OCI-LY7 (cell line): Measurements from ENCODE around the gene TTLL10. TPM values are rescaled to one million over a fixed set of nuclear protein-coding genes. Genes with fewer than 3 reads are reported as not detected.

Experiments
- BruUV-seq: library from RNA; stranded (reverse); fragments of 400-500 nt; replicated peaks from 2 replicates; lab custom pipeline; 2021; lab: Mats Ljungman, UMichigan
- CTCF ChIA-PET: fragments of 300-600 bp; sonication (Branson Sonifier 250); formaldehyde crosslinking; loops from one replicate; lab custom pipeline; 2022; ENCODE audit warnings: antibody characterized with exemption; ENCODE audit not compliant: unreplicated experiment; lab: Charles Lee
- POLR2A ChIA-PET: fragments of 300-600 bp; sonication (Branson Sonifier 250); formaldehyde crosslinking; loops from one replicate; lab custom pipeline; 2022; ENCODE audit warnings: antibody characterized with exemption; lab: Charles Lee
- DNase-seq: peaks from one replicate; pipeline ENCODE4 v3.0.0-alpha.2; 2015; ENCODE audit warnings: low spot score
- H2AFZ ChIP-seq: fragments of 200-600 bp; sonication (generic), shearing (Covaris generic); 2 replicates; pipeline ENCODE4 v1.6.1; 2014; ENCODE audit warnings: mild to moderate bottlenecking, antibody characterized with exemption, low read length, moderate library complexity
- H3K27ac ChIP-seq: fragments of 200-600 bp; sonication (generic); 2 replicates; pipeline ENCODE4 v1.5.1; 2014; ENCODE audit warnings: mixed run types, low read depth, mild to moderate bottlenecking, moderate library complexity, low read length, inconsistent platforms; ENCODE audit not compliant: poor library complexity, severe bottlenecking
- H3K36me3 ChIP-seq: fragments of 200-600 bp; sonication (generic); 2 replicates; pipeline ENCODE4 v1.6.1; 2014; ENCODE audit warnings: mild to moderate bottlenecking, antibody characterized with exemption, low read length, moderate library complexity, mixed read lengths; ENCODE audit not compliant: insufficient read depth
- H3K4me1 ChIP-seq: fragments of 200-600 bp; sonication (generic); 2 replicates; pipeline ENCODE4 v1.5.1; 2014; ENCODE audit warnings: mild to moderate bottlenecking, low read length; ENCODE audit not compliant: insufficient read depth, poor library complexity, severe bottlenecking
- H3K4me2 ChIP-seq: fragments of 200-600 bp; sonication (generic); 2 replicates; pipeline ENCODE4 v1.6.1; 2014; ENCODE audit warnings: mild to moderate bottlenecking, low read length
- H3K4me3 ChIP-seq: fragments of 200-600 bp; sonication (generic); 2 replicates; pipeline ENCODE4 v1.5.1; 2014; ENCODE audit warnings: mild to moderate bottlenecking, low read depth, low read length; ENCODE audit not compliant: poor library complexity, severe bottlenecking
- H3K79me2 ChIP-seq: fragments of 200-600 bp; sonication (generic); 2 replicates; pipeline ENCODE4 v1.6.1; 2016; ENCODE audit warnings: low read depth, mild to moderate bottlenecking, low read length, moderate library complexity, mixed read lengths; ENCODE audit not compliant: insufficient read depth
- H3K9me2 ChIP-seq: fragments of 200-600 bp; sonication (generic); 2 replicates; pipeline ENCODE4 v1.6.1; 2016; ENCODE audit warnings: mild to moderate bottlenecking, low read length, mixed read lengths; ENCODE audit not compliant: insufficient read depth
- H3K9me3 ChIP-seq: fragments of 200-600 bp; sonication (generic); 2 replicates; pipeline ENCODE4 v1.6.1; 2014; ENCODE audit warnings: mild to moderate bottlenecking, mixed run types, low read length, mixed read lengths
- H4K20me1 ChIP-seq: fragments of 200-600 bp; sonication (generic); 2 replicates; pipeline ENCODE4 v1.6.1; 2014; ENCODE audit warnings: mild to moderate bottlenecking, antibody characterized with exemption, low read length, moderate library complexity, mixed read lengths; ENCODE audit not compliant: insufficient read depth
- EZH2phosphoT487 ChIP-seq: fragments of 200-600 bp; sonication (generic); IDR thresholded peaks from 2 replicates; pipeline ENCODE4 v1.6.1; 2018; ENCODE audit warnings: low read depth, borderline replicate concordance, mild to moderate bottlenecking, mixed run types, antibody characterized with exemption, low read length, moderate library complexity, mixed read lengths
- intact Hi-C: fragments of 100-400 bp; cut with micrococcal nuclease; formaldehyde crosslinking; loops from one replicate; pipeline ENCODE4 v1.10.0; 2022; ENCODE audit not compliant: unreplicated experiment
- total RNA-seq, 2 experiments: library from RNA; depleted of rRNA in 1 of 2; stranded (reverse); fragments of >200 nt in 1 of 2; shearing (Covaris generic) in 1 of 2; gene quantifications; 2 replicates each; pipeline ENCODE4 v1.2.3, GENCODE V29; 2014 to 2022
- TF ChIP-seq, protein P1 (sequence below): fragments of 200-600 bp; sonication (generic); conservative IDR thresholded peaks from 2 replicates; pipeline ENCODE4 v1.5.1; 2014; ENCODE audit warnings: mild to moderate bottlenecking, antibody characterized with exemption, low read length, moderate library complexity, mixed read lengths

The TTLL10 gene
- total RNA-seq, 2 experiments from 2014 or later: not detected

DNA sequence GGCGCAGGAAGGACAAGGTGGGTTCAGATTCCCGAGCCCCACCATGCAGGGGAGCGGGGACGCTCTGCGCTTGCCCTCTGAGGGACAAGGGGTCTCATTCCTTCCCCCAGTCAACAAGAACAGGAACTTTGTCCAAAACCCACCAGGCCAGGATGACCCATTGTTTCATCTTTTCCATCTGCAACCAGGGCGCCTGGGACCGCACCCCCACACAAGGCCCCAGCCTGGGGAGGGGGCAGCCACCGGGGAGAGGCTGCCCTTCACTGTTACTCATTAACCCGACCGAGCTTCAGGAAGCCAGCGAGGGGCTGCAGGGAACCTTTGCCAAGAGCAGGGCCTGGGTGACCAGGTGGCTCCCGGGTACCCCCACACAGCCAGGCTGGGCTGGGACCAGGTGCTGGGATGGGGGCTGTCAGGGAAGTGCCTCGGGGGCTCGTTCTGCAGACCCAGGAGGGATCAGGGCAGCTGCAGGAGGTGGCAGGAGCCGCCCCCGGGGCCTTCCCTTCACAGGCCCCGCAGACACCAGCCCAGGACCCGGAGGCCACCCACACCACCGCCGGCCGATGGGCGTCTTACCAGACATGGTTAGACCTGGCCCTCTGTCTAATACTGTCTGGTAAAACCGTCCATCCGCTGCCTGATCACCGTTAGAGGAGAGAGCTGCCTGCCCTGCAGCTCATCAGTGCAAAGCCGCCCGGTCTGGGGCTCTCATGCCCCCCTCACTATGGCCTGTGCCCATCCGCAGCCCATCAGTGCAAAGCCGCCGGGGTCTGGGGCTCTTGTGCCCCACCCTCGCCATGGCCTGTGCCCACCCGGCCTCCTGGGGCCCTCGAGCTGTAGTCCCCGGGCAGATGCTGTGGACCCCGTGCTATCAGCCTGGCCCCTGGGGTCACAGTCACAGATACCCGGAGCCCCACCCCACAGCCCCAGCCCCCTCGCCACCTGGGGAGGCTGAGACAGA lies 4.9 kb upstream of the TTLL10 start:
- TF ChIP-seq, protein P1, sequence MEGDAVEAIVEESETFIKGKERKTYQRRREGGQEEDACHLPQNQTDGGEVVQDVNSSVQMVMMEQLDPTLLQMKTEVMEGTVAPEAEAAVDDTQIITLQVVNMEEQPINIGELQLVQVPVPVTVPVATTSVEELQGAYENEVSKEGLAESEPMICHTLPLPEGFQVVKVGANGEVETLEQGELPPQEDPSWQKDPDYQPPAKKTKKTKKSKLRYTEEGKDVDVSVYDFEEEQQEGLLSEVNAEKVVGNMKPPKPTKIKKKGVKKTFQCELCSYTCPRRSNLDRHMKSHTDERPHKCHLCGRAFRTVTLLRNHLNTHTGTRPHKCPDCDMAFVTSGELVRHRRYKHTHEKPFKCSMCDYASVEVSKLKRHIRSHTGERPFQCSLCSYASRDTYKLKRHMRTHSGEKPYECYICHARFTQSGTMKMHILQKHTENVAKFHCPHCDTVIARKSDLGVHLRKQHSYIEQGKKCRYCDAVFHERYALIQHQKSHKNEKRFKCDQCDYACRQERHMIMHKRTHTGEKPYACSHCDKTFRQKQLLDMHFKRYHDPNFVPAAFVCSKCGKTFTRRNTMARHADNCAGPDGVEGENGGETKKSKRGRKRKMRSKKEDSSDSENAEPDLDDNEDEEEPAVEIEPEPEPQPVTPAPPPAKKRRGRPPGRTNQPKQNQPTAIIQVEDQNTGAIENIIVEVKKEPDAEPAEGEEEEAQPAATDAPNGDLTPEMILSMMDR: no peak
- no peak for TF ChIP-seq EZH2phosphoT487
- no peak for DNase-seq
- H3K79me2 ChIP-seq: no peaks in the 10 kb centered on the region
- no TSS peak for BruUV-seq
- H4K20me1 ChIP-seq: no peaks in the 10 kb centered on the region
- CTCF ChIA-PET: no interaction called here
- no peaks in the 10 kb centered on the region for H3K4me1 ChIP-seq
- intact Hi-C loops: no loop called here
- no peak overlapping the region for H2AFZ ChIP-seq
- no peak overlapping the region for H3K4me3 ChIP-seq
- POLR2A ChIA-PET: no interaction called here
- no peaks in the 10 kb centered on the region for H3K9me2 ChIP-seq
- no peak overlapping the region for H3K4me2 ChIP-seq
- H3K36me3 ChIP-seq: no peaks in the 10 kb centered on the region
- H3K9me3 ChIP-seq: no peaks in the 10 kb centered on the region
- H3K27ac ChIP-seq: no peak overlapping the region

GRCh38 chr1:1169429-1170214 lies 4.1 kb upstream of the TTLL10 start:
- Histone ChIP-seq H2AFZ (no peak overlapping the region), H3K36me3 (no peaks in the 10 kb centered on the region), H3K27ac (no peak overlapping the region), H3K79me2 (no peaks in the 10 kb centered on the region), H3K4me3 (no peak overlapping the region), H3K4me2 (no peak overlapping the region), H3K9me3 (no peaks in the 10 kb centered on the region), H3K9me2 (no peaks in the 10 kb centered on the region), H4K20me1 (no peaks in the 10 kb centered on the region), H3K4me1 (no peaks in the 10 kb centered on the region)
- TF ChIP-seq, protein P1: no peak
- TF ChIP-seq EZH2phosphoT487: no peak
- no TSS peak for BruUV-seq
- ChIA-PET POLR2A (no interaction called here), CTCF (no interaction called here)
- DNase-seq: no peak
- intact Hi-C loops: no loop called here
